Kidney (tissue), 14 donors: Measurements from ENCODE around the gene SYF2. TPM values are rescaled to one million over a fixed set of nuclear protein-coding genes. Genes with fewer than 3 reads are reported as not detected.

Experiments used
- DNase-seq, 5 donors: peaks; one replicate each; pipeline ENCODE4 v3.0.0-alpha.2; 2013 to 2020
- FAIRE-seq: peaks from 2 replicates; lab custom pipeline; 2012; peaks lifted over from hg19 to GRCh38; lab: Jason Lieb, UNC
- H3K27ac ChIP-seq, 2 donors: one replicate each; pipeline ENCODE4 v1.7.0; 2013; ENCODE audit warnings: low read depth in 2 of 2, low read length in 2 of 2, inconsistent platforms in 1 of 2
- H3K27me3 ChIP-seq: one replicate; pipeline ENCODE4 v1.7.1; 2013; ENCODE audit warnings: low read length, inconsistent platforms; ENCODE audit not compliant: control insufficient read depth, insufficient read depth
- H3K36me3 ChIP-seq, 3 donors: one replicate each; pipeline versions ENCODE4 v1.7.0 to v1.7.1; 2013; ENCODE audit warnings: low read length in 3 of 3, control low read depth in 1 of 3, inconsistent platforms in 1 of 3; ENCODE audit not compliant: insufficient read depth in 3 of 3, control insufficient read depth in 2 of 3
- H3K4me1 ChIP-seq, 3 donors: one replicate each; pipeline versions ENCODE4 v1.7.0 to v1.7.1; 2013; ENCODE audit warnings: low read length in 3 of 3, inconsistent platforms in 1 of 3, low read depth in 1 of 3; ENCODE audit not compliant: control insufficient read depth in 2 of 3, insufficient read depth in 2 of 3
- H3K4me3 ChIP-seq, 3 donors: one replicate each; pipeline versions ENCODE4 v1.7.0 to v1.8.1; 2013; ENCODE audit warnings: low read length in 3 of 3, control low read depth in 1 of 3, inconsistent platforms in 1 of 3
- H3K9ac ChIP-seq, 3 donors: one replicate each; pipeline versions ENCODE4 v1.7.0 to v1.7.1; 2013; ENCODE audit warnings: low read length in 3 of 3, control low read depth in 1 of 3, inconsistent platforms in 1 of 3
- H3K9me3 ChIP-seq, 3 donors: one replicate each; pipeline versions ENCODE4 v1.7.0 to v1.7.1; 2013; ENCODE audit warnings: low read length in 3 of 3, control low read depth in 1 of 3, inconsistent platforms in 1 of 3; ENCODE audit not compliant: control insufficient read depth in 2 of 3, insufficient read depth in 1 of 3
- intact Hi-C: fragments of 100-400 bp; cut with DNase I; formaldehyde crosslinking; loops from one replicate; pipeline ENCODE4 v1.11.1; 2022
- polyA plus RNA-seq: library from polyadenylated mRNA; stranded (reverse); fragments of 350-450 nt; fragmentation: Illumina TruSeq; extraction: RNeasy Lipid Tissue Mini Kit (QIAGEN cat#74804); gene quantifications from one replicate; pipeline ENCODE4 v1.2.3, GENCODE V29; 2014; ENCODE audit warnings: low read depth, low replicate concordance; ENCODE audit not compliant: insufficient read depth
- total RNA-seq: library from RNA; stranded (reverse); fragmentation: NEBNext Ultra II Directional; extraction: Animal tissue kit (Norgen Biotek cat#: 25700); gene quantifications from one replicate; pipeline ENCODE4 v1.2.1, GENCODE V29; 2021
- TF ChIP-seq, protein P1 (sequence below): IDR thresholded peaks from 3 replicates; pipeline ENCODE4 v1.5.1; 2012; ENCODE audit warnings: mild to moderate bottlenecking, moderate library complexity, borderline replicate concordance; ENCODE audit not compliant: insufficient read depth; ENCODE audit errors: extremely low read depth
- donor health status: control.
- donor health status: control.
- donor health status: control.
- donor health status: control.
- donor health status: control.
- donor health status: DM: yes; HTN: yes; CAD: no.
- donor health status: Normal renal cell carcinoma (clear cell type).

SYF2 gene
- total and polyA plus RNA-seq, 2 donors from 2014 or later = 53.8 to 91.5 TPM

DNA sequence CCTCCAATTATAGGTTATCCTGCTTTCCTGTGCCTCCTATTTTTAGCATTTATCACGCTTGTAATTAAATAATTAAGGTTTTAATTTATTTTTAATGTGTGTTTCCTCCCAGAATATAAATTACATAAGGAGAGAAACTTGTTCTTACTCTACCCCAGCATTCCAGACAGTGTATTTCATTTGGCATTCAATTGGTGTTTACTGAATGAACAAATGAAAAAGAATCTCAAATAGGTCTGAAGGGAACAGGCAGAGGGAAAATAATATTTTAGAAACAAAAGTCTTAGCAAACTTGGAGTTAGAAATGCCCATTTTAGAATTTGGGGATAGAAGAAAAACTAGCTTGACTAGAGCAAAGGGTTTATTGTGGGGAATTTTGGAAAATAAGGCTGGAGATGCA lies 24.9 kb upstream of the SYF2 start:
- intact Hi-C loops = no loop called here
- Histone ChIP-seq H3K36me3 (no peaks in the 10 kb centered on the region), H3K27ac (no peak overlapping the region), H3K27me3 (no peaks in the 10 kb centered on the region), H3K4me1 (no peaks in the 10 kb centered on the region), H3K4me3 (no peak overlapping the region), H3K9me3 (no peaks in the 10 kb centered on the region), H3K9ac (no peak overlapping the region)
- DNase-seq (no peak), FAIRE-seq (no peak)
- TF ChIP-seq, protein P1, sequence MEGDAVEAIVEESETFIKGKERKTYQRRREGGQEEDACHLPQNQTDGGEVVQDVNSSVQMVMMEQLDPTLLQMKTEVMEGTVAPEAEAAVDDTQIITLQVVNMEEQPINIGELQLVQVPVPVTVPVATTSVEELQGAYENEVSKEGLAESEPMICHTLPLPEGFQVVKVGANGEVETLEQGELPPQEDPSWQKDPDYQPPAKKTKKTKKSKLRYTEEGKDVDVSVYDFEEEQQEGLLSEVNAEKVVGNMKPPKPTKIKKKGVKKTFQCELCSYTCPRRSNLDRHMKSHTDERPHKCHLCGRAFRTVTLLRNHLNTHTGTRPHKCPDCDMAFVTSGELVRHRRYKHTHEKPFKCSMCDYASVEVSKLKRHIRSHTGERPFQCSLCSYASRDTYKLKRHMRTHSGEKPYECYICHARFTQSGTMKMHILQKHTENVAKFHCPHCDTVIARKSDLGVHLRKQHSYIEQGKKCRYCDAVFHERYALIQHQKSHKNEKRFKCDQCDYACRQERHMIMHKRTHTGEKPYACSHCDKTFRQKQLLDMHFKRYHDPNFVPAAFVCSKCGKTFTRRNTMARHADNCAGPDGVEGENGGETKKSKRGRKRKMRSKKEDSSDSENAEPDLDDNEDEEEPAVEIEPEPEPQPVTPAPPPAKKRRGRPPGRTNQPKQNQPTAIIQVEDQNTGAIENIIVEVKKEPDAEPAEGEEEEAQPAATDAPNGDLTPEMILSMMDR = no peak

DNA sequence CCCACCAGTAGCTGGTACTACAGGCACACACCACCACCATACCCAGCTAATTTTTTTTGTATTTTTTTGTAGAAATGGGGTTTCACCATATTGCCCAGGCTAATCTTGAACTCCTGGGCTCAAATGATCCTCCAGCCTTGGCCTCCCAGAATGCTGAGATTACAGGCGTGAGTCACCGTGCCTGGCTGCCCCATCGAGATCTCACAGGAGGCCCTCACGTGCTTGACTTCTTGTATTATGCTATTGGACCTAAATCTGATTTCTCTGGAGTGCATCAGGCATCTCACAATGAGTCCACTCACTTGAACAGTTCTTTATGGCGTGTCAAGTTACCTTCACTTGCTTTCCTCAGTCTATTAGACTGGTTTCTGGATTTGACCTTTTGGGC lies 24.3 kb upstream of the SYF2 start:
- TF ChIP-seq, protein P1 = no peak
- Histone ChIP-seq H3K4me1 (no peaks in the 10 kb centered on the region), H3K36me3 (no peaks in the 10 kb centered on the region), H3K4me3 (no peak overlapping the region), H3K27me3 (no peaks in the 10 kb centered on the region), H3K27ac (no peak overlapping the region), H3K9ac (no peak overlapping the region), H3K9me3 (no peaks in the 10 kb centered on the region)
- FAIRE-seq (no peak), DNase-seq (peak in 1 of 5 donors; percentile 32)
- intact Hi-C loops = no loop called here

DNA sequence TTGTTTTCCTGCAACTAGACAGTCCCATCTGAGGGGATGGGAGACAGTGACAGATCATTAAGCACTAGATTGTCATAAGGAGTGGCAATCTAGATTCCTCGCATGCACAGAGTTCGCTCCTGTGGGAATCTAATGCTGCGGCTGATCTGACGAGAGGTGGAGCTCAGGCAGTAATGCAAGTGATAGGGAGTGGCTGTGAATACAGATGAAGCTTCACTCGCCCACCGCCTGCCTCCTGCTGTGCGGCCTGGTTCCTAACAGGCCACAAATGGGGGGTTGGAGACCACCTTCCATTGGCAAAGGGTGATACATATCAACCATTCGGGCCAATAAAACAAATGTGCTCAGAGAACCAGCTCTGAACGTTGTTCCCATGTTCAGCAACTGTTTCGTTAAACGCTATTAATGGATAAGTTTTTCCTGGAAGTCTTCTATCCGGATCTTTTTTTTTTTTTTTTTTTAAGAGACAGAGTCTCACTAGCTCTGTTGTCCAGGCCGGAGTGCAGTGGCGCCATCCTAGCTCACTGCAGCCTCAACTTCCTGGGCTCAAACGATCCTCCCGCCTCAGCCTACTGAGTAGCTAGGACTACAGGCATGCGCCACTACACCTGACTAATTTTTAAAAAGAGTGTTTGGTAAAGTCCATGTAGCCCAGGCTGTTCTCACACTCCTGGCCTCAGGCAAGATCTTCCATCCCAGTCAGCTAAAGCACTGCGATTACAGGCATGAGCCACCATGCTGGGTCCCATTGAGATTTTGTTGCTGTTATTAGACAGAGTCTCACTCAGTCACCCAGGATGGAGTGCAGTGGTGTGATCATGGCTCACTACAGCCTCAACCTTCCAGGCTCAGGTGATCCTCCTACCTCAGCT lies 23.6 kb upstream of the SYF2 start:
- DNase-seq (peak in 4 of 5 donors; percentile 60 to 79 (median 72)), FAIRE-seq (no peak)
- Histone ChIP-seq H3K27me3 (no peaks in the 10 kb centered on the region), H3K4me1 (no peaks in the 10 kb centered on the region), H3K36me3 (no peaks in the 10 kb centered on the region), H3K27ac (no peak overlapping the region), H3K4me3 (no peak overlapping the region), H3K9ac (no peak overlapping the region), H3K9me3 (no peaks in the 10 kb centered on the region)
- intact Hi-C loops = no loop called here
- TF ChIP-seq, protein P1 = no peak

DNA sequence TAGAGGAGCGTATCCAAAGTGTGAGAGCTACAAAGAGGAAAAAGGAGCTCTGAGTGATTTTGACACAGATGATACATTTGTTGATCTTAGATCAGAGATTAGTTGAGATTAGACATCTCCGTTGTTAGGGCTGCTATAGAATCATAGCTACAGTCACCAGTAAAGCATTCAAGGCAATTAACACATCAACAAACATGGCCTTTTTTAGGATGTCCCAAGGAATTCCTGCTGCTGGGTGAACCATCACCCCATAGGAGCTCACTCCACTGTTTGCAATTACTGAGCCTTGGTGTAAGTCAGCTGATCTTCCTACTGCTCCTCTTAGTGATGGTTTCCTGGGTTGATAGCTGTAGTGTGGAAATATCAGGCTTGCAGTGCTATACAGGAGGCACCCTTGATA lies 21.6 kb upstream of the SYF2 start:
- H3K9me3 ChIP-seq = no peaks in the 10 kb centered on the region
- intact Hi-C loops = no loop called here
- H3K27me3 ChIP-seq = no peaks in the 10 kb centered on the region
- FAIRE-seq (no peak), DNase-seq (no peak)
- no peak overlapping the region for H3K9ac ChIP-seq
- no peaks in the 10 kb centered on the region for H3K4me1 ChIP-seq
- H3K36me3 ChIP-seq = no peaks in the 10 kb centered on the region
- no peak overlapping the region for H3K27ac ChIP-seq
- TF ChIP-seq, protein P1 = no peak
- no peak overlapping the region for H3K4me3 ChIP-seq
